Hematopoietic multipotent progenitor cell treated with erythropoietin and hydrocortisone succinate and interleukin-3 and kit ligand, for 8 days (in vitro differentiated cells): Measurements from ENCODE around the gene LHFPL3.

Experiments used
- DNase-seq: peaks from one replicate; pipeline ENCODE4 v3.0.0-alpha.2; 2015

Gene LHFPL3

DNA sequence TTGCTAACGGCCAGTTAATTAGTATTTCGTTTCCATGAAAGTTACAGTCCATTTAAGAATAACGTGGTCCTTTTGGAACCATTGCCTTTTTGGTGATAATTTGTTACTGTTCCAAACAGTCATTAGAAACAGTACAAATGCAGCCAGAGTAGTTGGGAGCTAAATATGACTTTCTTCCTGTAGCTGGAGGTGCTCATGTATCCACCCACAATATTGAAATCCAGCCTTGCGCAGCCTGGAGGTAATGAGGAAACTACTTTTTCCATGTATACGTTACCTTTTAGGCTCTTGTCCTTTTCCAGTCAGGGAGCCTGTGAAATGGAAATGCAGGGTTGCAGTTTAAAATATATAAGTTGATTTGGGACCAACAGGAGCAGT is 43.6 kb downstream of the LHFPL3 start:
- DNase-seq = no peak

DNA sequence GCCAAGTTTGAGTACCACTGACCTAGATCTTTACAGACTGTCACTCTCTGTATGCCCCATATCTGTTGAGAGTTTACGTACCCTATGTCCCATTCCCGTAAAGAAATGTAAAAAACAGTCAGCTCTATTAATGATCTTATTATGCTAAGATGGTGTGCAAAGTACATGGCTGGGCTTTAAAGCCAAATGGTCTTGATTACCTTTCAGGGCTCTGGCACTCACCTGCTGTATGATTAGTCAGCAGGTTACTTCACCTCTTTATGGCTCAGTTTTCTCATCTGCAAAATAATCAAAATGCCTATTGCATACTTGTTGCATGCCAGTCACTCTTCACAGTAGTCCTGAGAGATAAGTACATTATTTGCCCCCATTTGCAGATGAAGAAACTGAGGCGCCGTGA is 54.2 kb downstream of the LHFPL3 start:
- no peak for DNase-seq

DNA sequence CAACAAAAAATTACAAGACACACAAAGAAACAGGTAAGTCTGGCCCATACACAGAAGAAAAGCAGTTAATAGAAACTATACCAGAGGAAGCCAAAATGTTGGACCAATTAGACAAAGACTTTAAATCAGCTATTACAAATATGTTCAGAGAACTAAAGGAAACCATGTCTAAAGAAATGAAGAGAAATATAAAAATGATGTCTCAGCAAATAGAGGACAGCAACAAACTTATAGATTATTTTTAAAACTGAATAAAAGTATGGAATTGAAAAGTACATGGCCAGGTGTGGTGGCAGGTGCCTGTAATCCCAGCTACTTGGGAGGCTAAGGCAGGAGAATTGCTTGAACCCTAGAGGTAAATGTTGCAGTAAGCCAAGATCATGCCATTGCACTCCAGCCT is 58.5 kb downstream of the LHFPL3 start:
- no peak for DNase-seq

DNA sequence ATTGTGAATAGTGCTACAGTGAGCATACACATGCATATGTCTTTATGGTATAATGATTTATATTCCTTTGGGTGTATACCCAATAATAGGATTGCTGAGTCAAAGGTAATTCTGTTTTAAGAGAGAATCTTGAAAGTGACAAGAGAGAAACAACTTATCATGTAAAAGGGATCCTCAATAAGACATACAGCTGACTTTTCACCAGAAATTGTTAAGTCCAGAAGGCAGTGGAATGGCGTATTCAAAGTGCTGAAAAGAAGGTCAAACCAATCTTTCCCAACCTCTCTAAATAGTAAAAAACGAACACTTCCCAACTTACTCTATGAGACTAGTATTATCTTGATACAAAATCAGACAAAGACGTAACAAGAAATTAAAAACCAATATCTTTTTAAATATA is 59.8 kb downstream of the LHFPL3 start:
- no peak for DNase-seq

DNA sequence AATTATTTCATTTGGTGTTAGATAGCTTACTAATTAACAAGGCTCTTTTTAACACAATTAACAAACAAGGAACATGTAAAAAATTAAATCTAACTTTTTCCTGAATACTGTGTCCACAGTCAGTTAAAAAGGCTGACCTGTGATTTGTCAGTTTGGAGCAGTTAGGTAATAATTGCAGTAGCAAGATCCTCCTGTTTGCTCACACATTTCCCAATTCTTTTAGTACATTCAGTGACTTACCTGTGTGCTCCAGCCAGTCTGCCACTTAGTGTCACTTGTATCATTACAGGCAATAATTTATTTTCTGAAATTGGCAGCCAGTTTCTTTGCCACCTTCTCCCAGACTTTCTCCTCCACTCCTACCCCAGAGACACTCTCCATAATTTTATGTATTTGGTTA is 66.8 kb downstream of the LHFPL3 start:
- DNase-seq = no peak

DNA sequence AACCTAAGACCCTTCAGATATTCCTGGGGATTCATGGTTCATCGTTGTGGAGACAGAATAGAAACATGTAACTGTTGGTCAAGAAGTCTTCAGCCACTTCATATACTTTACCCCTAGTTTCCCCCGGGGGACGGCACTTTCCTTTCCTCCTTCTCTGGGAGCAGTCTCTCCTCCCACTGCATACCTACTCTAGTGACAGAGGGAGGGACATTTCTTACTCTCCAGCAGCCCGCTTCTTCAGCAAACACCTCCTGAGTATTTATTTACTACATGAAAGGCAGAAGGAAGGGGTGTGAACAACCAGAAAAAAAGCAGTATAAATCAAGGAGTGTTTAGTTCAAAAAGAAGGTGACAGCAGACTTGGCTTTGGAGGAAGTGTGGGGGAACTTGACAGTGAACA is 69.0 kb downstream of the LHFPL3 start:
- DNase-seq = no peak

DNA sequence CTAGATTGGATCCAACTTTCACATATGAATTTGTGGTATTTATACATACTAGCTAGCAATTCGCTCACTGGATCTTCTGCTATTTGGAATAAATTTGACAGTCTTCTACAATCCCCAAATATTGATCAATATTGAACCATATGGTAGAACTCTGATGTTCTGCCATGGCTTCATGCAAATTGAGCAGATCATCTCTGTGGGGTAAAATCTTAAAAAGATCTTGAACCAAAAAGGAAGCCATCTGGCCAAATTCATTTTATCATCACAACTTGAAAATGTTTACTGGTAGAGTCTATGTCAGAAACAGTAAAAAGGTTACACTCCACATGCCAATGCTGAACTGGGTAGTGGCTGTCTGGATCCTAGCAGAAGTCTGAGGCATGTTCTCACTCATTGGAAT is 80.0 kb downstream of the LHFPL3 start:
- DNase-seq = no peak

GRCh38 chr7:104410742-104411141 is 82.3 kb downstream of the LHFPL3 start:
- no peak for DNase-seq

- DNase-seq = no peak
Observed at GRCh38 chr7:104412911-104413310, 84.5 kb downstream of the LHFPL3 start.

- no peak for DNase-seq
Observed at GRCh38 chr7:104414216-104414615, 85.8 kb downstream of the LHFPL3 start.

DNA sequence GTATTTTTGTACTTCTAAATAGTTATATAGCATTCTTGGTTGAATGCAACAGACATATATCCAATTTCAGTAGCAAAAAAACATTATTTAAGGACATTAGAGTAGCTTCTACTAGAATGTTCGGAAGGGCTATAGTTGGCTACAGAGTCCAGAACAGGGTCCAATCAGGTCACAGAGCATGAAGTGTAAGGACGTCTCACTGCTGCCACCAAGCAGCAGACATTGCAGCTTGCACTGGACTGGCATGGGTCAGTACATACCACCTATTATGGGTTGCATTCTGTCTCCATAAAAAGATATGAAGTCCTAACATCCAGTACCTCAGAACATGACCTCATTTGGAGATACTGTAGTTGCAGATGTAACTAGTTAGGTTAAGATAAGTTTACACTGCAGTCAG is 87.3 kb downstream of the LHFPL3 start:
- no peak for DNase-seq

DNA sequence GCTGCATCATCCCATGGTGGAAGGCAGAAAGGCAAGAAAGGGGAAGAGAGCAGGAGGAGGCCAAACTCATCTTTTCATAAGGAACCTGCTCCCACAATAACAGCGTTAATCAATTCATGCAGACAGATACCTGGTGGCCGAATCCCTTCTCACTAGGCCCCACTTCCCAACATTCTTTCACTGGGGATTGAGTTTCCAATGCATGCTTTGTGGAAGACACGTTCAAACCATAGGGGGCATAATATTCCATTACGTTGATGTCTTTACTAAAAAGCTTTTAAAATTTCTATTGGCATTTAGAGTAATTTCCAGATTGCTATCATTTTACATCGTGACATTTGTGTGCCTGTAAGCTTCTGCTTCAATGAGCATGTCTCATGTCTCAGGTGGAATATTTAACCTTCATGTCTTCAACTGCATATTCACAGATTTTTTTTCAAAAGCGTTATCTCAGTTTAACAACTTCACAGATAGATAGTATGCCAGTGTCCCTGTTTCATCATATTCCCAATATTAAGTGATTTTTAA is 88.5 kb downstream of the LHFPL3 start:
- no peak for DNase-seq

GRCh38 chr7:104431930-104432329 is 103.5 kb downstream of the LHFPL3 start:
- no peak for DNase-seq

DNA sequence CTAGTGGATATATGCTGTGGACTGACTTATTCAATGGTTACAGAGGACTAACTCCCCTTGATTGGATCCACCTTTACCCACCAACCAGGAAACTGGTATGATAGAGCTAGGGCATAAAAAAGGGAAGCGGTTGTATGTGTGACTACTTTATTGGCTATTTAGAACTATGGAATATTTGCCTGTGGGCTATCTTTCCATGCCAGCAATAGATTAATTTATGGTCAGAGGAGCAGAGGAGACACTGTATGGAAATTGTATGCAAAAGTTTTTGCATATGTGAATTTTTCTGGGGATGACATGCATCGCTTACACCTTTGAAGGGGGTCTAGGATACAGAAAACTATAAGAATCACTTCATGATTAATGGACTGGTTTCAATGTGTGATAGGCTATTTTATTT is 105.7 kb downstream of the LHFPL3 start:
- DNase-seq = no peak

DNA sequence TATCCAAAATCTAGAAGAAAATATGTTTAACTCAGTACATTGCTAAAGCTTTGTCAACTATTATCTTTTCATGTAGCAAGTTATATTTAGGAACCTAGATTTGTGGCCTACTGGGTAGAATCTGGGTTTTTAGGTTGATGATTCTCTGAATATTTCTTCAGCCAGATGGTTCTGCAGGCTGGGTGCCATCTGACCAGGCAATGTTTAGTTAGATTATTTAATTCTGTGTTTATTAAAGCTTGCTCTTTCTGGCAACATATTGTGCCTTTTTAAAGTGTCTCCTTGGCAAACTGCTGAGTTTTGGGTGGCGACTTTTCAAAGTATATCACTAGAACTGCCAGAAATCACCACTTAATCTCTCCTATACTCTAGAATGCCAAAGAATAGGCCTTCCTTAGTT is 114.1 kb downstream of the LHFPL3 start:
- DNase-seq = no peak

DNA sequence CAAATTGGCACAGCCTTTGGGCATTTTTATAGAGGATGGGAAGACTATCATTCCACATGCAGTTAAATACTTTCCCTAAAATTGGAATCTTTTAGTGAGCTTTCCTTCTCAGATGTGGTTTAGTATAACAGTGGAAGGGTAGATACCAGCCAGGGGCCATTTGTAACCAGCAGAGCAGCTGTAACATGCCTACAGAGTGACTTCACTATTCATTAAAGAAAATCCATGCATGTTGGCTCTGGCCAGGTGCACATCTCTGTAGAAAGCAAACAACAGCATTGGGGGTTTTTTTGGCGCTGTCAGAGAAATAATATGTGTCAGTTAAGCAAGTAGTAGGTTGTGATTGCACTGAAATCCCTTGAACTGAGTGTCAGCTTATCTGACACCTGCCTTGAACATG is 115.6 kb downstream of the LHFPL3 start:
- no peak for DNase-seq

DNA sequence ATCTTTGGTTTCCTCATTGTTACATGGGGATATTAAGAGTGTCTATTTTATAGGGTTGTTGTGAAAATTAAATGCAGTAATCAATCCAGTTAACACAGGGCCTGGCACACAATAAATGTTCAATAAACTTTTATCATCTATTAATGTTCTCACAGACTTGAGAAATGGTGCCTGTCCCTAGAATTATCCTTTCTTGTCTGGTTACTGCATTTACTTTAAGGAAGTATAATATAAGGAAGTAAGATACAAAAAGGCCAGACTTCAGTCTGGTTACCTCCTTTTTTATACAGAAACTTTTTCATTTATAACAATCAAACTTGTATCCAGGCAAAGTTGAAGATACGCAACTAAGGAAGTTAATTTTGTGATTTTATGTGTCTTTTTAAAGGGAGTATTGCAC is 117.0 kb downstream of the LHFPL3 start:
- DNase-seq = no peak

GRCh38 chr7:104450861-104451260 is 122.5 kb downstream of the LHFPL3 start:
- no peak for DNase-seq

DNA sequence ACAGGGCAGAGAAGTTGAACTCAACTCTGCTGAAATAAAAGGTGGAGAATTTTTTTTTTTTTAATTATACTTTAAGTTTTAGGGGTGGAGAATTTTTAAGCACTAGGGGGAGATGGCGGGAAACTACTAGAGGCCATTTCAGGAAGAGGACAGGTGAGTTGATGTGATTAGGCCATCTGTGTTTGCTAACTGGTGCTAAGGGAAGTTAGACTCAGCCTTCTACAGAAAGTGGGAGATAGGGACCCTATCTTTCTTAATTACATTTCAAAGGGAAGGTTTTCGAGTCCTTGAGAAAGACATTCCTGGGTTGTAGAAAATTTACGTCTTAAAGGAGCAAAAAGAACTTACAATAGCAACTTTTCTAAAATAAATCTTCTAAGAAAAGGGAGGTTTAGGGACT is 124.8 kb downstream of the LHFPL3 start:
- no peak for DNase-seq

- no peak for DNase-seq
Observed at GRCh38 chr7:104458875-104459274, 130.5 kb downstream of the LHFPL3 start.

- DNase-seq = no peak
Observed at GRCh38 chr7:104469166-104469820, 140.9 kb downstream of the LHFPL3 start.

DNA sequence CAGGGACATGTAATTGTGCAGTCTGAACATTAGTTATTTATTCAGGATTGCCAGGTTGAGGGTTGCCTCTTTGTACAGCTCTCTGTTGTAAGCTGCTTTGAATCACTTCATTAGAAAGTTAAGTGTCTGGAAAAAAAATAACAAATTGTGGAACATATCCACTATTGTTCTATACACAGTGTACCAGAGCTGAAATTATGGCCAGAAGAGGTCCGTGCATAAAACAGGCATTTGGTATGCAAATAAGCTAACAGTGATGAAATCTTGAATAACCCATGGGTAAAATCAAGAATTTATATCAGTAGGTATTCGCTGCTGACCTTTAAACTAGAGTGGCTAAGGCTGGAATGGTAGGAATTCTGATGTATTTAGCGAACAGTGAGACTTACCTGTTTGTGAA is 152.1 kb downstream of the LHFPL3 start:
- DNase-seq = no peak

DNA sequence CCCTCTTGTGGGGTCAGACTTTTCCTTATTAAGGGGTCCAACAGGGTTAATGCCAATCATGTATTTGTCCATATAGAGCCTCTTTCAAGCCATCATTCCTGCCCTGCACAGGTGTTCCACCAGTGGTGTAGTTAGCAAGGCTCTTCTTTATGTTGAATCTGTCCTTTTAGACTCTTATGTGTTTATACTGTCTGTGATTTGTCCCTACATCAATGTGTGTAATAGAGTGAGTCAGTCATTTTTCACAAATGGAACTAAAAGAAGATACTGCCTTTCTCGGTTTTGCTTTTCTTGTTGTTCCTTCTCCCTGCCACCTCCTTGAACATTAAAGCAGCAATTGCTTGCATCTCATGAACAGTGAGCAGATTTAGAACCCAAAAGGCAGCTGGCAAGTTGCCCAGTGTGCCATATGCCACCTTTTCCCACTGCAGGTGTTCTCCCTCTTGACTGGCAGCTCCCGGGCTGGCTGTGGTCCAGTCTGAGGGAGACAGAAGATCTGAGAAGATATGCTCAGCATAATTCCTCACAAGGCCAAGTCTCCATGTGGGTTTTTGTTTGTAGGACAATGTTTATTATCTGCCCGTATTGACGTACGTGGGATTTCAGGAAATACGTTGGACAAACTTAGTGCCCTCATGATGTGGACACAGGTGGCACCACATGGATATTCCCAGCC is 154.1 kb downstream of the LHFPL3 start:
- no peak for DNase-seq

- no peak for DNase-seq
Observed at GRCh38 chr7:104486931-104487330, 158.5 kb downstream of the LHFPL3 start.

DNA sequence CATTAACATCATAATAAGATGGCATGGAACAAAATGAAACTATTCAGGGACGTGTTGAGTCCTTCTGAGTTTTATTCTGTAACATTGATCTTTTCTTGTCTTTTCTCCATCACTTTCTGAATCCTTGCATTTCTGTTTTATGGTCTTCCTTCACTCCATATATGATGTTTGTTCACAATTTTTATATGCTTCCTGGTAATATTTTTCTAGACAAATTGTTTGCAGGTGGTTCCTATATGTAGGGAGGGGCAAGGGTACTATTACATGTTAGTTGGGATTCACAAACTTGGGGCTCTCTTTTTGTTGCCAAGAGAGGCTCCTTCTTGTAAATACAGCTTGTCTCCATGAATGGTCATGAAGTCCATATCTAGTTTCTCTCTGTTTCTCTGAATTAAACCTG is 159.2 kb downstream of the LHFPL3 start:
- DNase-seq = no peak
